Measurements from ENCODE around the gene HOXA7. TPM values are rescaled to one million over a fixed set of nuclear protein-coding genes. Genes with fewer than 3 reads are reported as not detected.

HOXA7 gene
- total and polyA plus RNA-seq, 5 donors from 2014 or later, result not detected

- Mint-ChIP-seq H3K27me3 (peaks cover 95% of the 10 kb centered on the region), H3K9me3 (peaks cover 0 to 10% (median 0%) of the 10 kb centered on the region in 7 donors), H3K27ac (peak overlapping the region in 1 of 3 donors; percentile 38), H3K4me1 (peaks cover 10 to 58% (median 29%) of the 10 kb centered on the region in 4 donors), H3K36me3 (no peaks in the 10 kb centered on the region), H3K4me3 (peak overlapping the region; percentile 46 to 96 (median 83))
- H3K4me1 ChIP-seq (ENCODE audit: control insufficient read depth, insufficient read depth, low read length, poor library complexity, severe bottlenecking), result peaks cover 45% of the 10 kb centered on the region
- H3K27ac ChIP-seq (ENCODE audit: insufficient read depth, low read length, poor library complexity, severe bottlenecking), result no peak overlapping the region
- H3K36me3 ChIP-seq (ENCODE audit: control insufficient read depth, insufficient read depth, low read length), result no peaks in the 10 kb centered on the region
- no peaks in the 10 kb centered on the region for H3K9me3 ChIP-seq (ENCODE audit: control insufficient read depth in 2 of 2, low read length in 2 of 2)
- ATAC-seq (ENCODE audit: low read depth in 2 of 2), result peak; percentile 80 to 84
- H3K27me3 ChIP-seq (ENCODE audit: control insufficient read depth, insufficient read depth, low read length), result peaks cover 61% of the 10 kb centered on the region
- peak overlapping the region; percentile 64 for H3K4me3 ChIP-seq (ENCODE audit: low read depth, low read length)
- DNase-seq, result peak; percentile 45 to 75 (median 67)
Measured at GRCh38 chr7:27150568-27151340, 5.7 kb downstream of the HOXA7 start.

- Mint-ChIP-seq H3K27ac (no peak overlapping the region), H3K36me3 (no peaks in the 10 kb centered on the region), H3K4me1 (peaks cover 10 to 50% (median 23%) of the 10 kb centered on the region in 4 donors), H3K4me3 (peak overlapping the region in 3 of 4 donors; percentile 47 to 81 (median 50)), H3K27me3 (peaks cover 88% of the 10 kb centered on the region), H3K9me3 (peaks cover 0 to 7% (median 0%) of the 10 kb centered on the region in 7 donors)
- no peak overlapping the region for H3K4me3 ChIP-seq (ENCODE audit: low read depth, low read length)
- H3K4me1 ChIP-seq (ENCODE audit: control insufficient read depth, insufficient read depth, low read length, poor library complexity, severe bottlenecking), result peaks cover 37% of the 10 kb centered on the region
- no peaks in the 10 kb centered on the region for H3K9me3 ChIP-seq (ENCODE audit: control insufficient read depth in 2 of 2, low read length in 2 of 2)
- H3K27me3 ChIP-seq (ENCODE audit: control insufficient read depth, insufficient read depth, low read length), result peaks cover 56% of the 10 kb centered on the region
- H3K36me3 ChIP-seq (ENCODE audit: control insufficient read depth, insufficient read depth, low read length), result no peaks in the 10 kb centered on the region
- ATAC-seq (ENCODE audit: low read depth in 2 of 2) (no peak), DNase-seq (no peak)
- no peak overlapping the region for H3K27ac ChIP-seq (ENCODE audit: insufficient read depth, low read length, poor library complexity, severe bottlenecking)
Measured at GRCh38 chr7:27149842-27150567, 6.5 kb downstream of the HOXA7 start.

GRCh38 chr7:27148756-27149641 is 7.5 kb downstream of the HOXA7 start:
- Mint-ChIP-seq H3K4me1 (peaks cover 4 to 41% (median 17%) of the 10 kb centered on the region in 4 donors), H3K27ac (no peak overlapping the region), H3K27me3 (peaks cover 83% of the 10 kb centered on the region), H3K4me3 (no peak overlapping the region), H3K9me3 (peaks cover 0 to 7% (median 0%) of the 10 kb centered on the region in 7 donors), H3K36me3 (no peaks in the 10 kb centered on the region)
- ATAC-seq (ENCODE audit: low read depth in 2 of 2), result no peak
- DNase-seq, result no peak
- Histone ChIP-seq H3K27ac (ENCODE audit: insufficient read depth, low read length, poor library complexity, severe bottlenecking) (no peak overlapping the region), H3K36me3 (ENCODE audit: control insufficient read depth, insufficient read depth, low read length) (no peaks in the 10 kb centered on the region), H3K4me3 (ENCODE audit: low read depth, low read length) (no peak overlapping the region), H3K4me1 (ENCODE audit: control insufficient read depth, insufficient read depth, low read length, poor library complexity, severe bottlenecking) (peaks cover 29% of the 10 kb centered on the region), H3K27me3 (ENCODE audit: control insufficient read depth, insufficient read depth, low read length) (peaks cover 52% of the 10 kb centered on the region), H3K9me3 (ENCODE audit: control insufficient read depth in 2 of 2, low read length in 2 of 2) (no peaks in the 10 kb centered on the region)

GRCh38 chr7:27148031-27148755 is 8.3 kb downstream of the HOXA7 start:
- no peak overlapping the region for H3K4me3 ChIP-seq (ENCODE audit: low read depth, low read length)
- H3K27me3 ChIP-seq (ENCODE audit: control insufficient read depth, insufficient read depth, low read length), result peaks cover 46% of the 10 kb centered on the region
- peaks cover 29% of the 10 kb centered on the region for H3K4me1 ChIP-seq (ENCODE audit: control insufficient read depth, insufficient read depth, low read length, poor library complexity, severe bottlenecking)
- no peak overlapping the region for H3K27ac ChIP-seq (ENCODE audit: insufficient read depth, low read length, poor library complexity, severe bottlenecking)
- Mint-ChIP-seq H3K27me3 (peaks cover 75% of the 10 kb centered on the region), H3K36me3 (no peaks in the 10 kb centered on the region), H3K4me1 (peaks cover 0 to 34% (median 17%) of the 10 kb centered on the region in 4 donors), H3K9me3 (peaks cover 0 to 5% (median 0%) of the 10 kb centered on the region in 7 donors), H3K4me3 (peak overlapping the region in 2 of 4 donors; percentile 36 to 56), H3K27ac (no peak overlapping the region)
- H3K9me3 ChIP-seq (ENCODE audit: control insufficient read depth in 2 of 2, low read length in 2 of 2), result no peaks in the 10 kb centered on the region
- DNase-seq (no peak), ATAC-seq (ENCODE audit: low read depth in 2 of 2) (no peak)
- H3K36me3 ChIP-seq (ENCODE audit: control insufficient read depth, insufficient read depth, low read length), result no peaks in the 10 kb centered on the region

GRCh38 chr7:27147199-27148030 is 9.1 kb downstream of the HOXA7 start, which contains the start of gene HOXA6:
Gene HOXA6 (minus strand): TSS chr7:27147774. CDS start chr7:27147749, 25 bp downstream.
- Mint-ChIP-seq H3K27me3 (peaks cover 69% of the 10 kb centered on the region), H3K4me3 (peak within 1 kb of the TSS in 2 of 4 donors; percentile 36 to 56), H3K27ac (peak within 1 kb of the TSS in 1 of 3 donors; percentile 87), H3K36me3 (no peaks in the 10 kb centered on the region), H3K9me3 (peaks cover 0 to 5% (median 0%) of the 10 kb centered on the region in 7 donors), H3K4me1 (peaks cover 0 to 32% (median 17%) of the 10 kb centered on the region in 4 donors)
- no peak for ATAC-seq (ENCODE audit: low read depth in 2 of 2)
- Histone ChIP-seq H3K27ac (ENCODE audit: insufficient read depth, low read length, poor library complexity, severe bottlenecking) (no peak within 1 kb of the TSS), H3K36me3 (ENCODE audit: control insufficient read depth, insufficient read depth, low read length) (no peaks in the 10 kb centered on the region), H3K4me1 (ENCODE audit: control insufficient read depth, insufficient read depth, low read length, poor library complexity, severe bottlenecking) (peaks cover 24% of the 10 kb centered on the region), H3K4me3 (ENCODE audit: low read depth, low read length) (no peak within 1 kb of the TSS), H3K27me3 (ENCODE audit: control insufficient read depth, insufficient read depth, low read length) (peaks cover 41% of the 10 kb centered on the region), H3K9me3 (ENCODE audit: control insufficient read depth in 2 of 2, low read length in 2 of 2) (no peaks in the 10 kb centered on the region)
- no peak for DNase-seq

- H3K9me3 ChIP-seq (ENCODE audit: control insufficient read depth in 2 of 2, low read length in 2 of 2), result no peaks in the 10 kb centered on the region
- no peak overlapping the region for H3K4me3 ChIP-seq (ENCODE audit: low read depth, low read length)
- Mint-ChIP-seq H3K4me1 (peaks cover 0 to 25% (median 14%) of the 10 kb centered on the region in 4 donors), H3K36me3 (no peaks in the 10 kb centered on the region), H3K27me3 (peaks cover 67% of the 10 kb centered on the region), H3K4me3 (peak overlapping the region in 1 of 4 donors; percentile 3), H3K9me3 (peaks cover 0 to 5% (median 0%) of the 10 kb centered on the region in 7 donors), H3K27ac (no peak overlapping the region)
- H3K4me1 ChIP-seq (ENCODE audit: control insufficient read depth, insufficient read depth, low read length, poor library complexity, severe bottlenecking), result peaks cover 17% of the 10 kb centered on the region
- peaks cover 33% of the 10 kb centered on the region for H3K27me3 ChIP-seq (ENCODE audit: control insufficient read depth, insufficient read depth, low read length)
- H3K36me3 ChIP-seq (ENCODE audit: control insufficient read depth, insufficient read depth, low read length), result no peaks in the 10 kb centered on the region
- DNase-seq (no peak), ATAC-seq (ENCODE audit: low read depth in 2 of 2) (no peak)
- H3K27ac ChIP-seq (ENCODE audit: insufficient read depth, low read length, poor library complexity, severe bottlenecking), result no peak overlapping the region
Measured at GRCh38 chr7:27146491-27147198, 9.8 kb downstream of the HOXA7 start.

All from CD4-positive, CD25-positive, alpha-beta regulatory T cell (primary cell).